T follicular helper cell (primary cell): Measurements from ENCODE around the gene GSG1.

ENCODE experiments used
- DNase-seq: peaks from one replicate; pipeline ENCODE4 v3.0.0-alpha.2; 2020; ENCODE audit warnings: low read depth
- total RNA-seq, 2 experiments: gene quantifications; one replicate each; lab custom pipeline; 2026; lab: John Stamatoyannopoulos, UW

Gene GSG1
- 0 reads per million in 2 experiments for total RNA-seq

- no peak for DNase-seq
Measured at GRCh38 chr12:13103391-13104033, at the start of gene GSG1. Gene GSG1, minus strand, starts transcription at chr12:13103667. Its CDS starts 155 bp downstream, at chr12:13103512.

GRCh38 chr12:13153180-13153579 is 49.7 kb upstream of the GSG1 start:
- DNase-seq, result no peak

- DNase-seq, result no peak
Measured at GRCh38 chr12:13152756-13153155, 49.3 kb upstream of the GSG1 start.

- DNase-seq, result no peak
Measured at GRCh38 chr12:13152281-13152680, 48.8 kb upstream of the GSG1 start.

- no peak for DNase-seq
Measured at GRCh38 chr12:13149411-13149810, 45.9 kb upstream of the GSG1 start.

GRCh38 chr12:13148485-13148847 is 45.0 kb upstream of the GSG1 start:
- no peak for DNase-seq

- no peak for DNase-seq
Measured at GRCh38 chr12:13147688-13148484, 44.4 kb upstream of the GSG1 start.

- no peak for DNase-seq
Measured at GRCh38 chr12:13146336-13146938, 43.0 kb upstream of the GSG1 start.

GRCh38 chr12:13144266-13144828 is 40.9 kb upstream of the GSG1 start:
- DNase-seq, result no peak

GRCh38 chr12:13142747-13143146 is 39.3 kb upstream of the GSG1 start:
- no peak for DNase-seq

- DNase-seq, result no peak
Measured at GRCh38 chr12:13141686-13142085, 38.2 kb upstream of the GSG1 start.

GRCh38 chr12:13135371-13136178 is 32.1 kb upstream of the GSG1 start:
- DNase-seq, result no peak

- DNase-seq, result no peak
Measured at GRCh38 chr12:13133886-13134285, 30.4 kb upstream of the GSG1 start.

GRCh38 chr12:13130981-13131380 is 27.5 kb upstream of the GSG1 start:
- DNase-seq, result no peak

- no peak for DNase-seq
Measured at GRCh38 chr12:13128291-13128965, 25.0 kb upstream of the GSG1 start.

- DNase-seq, result no peak
Measured at GRCh38 chr12:13127444-13127843, 24.0 kb upstream of the GSG1 start.

GRCh38 chr12:13126494-13126893 is 23.0 kb upstream of the GSG1 start:
- DNase-seq, result no peak

GRCh38 chr12:13125996-13126395 is 22.5 kb upstream of the GSG1 start:
- no peak for DNase-seq

- no peak for DNase-seq
Measured at GRCh38 chr12:13124656-13125505, 21.4 kb upstream of the GSG1 start.

- no peak for DNase-seq
Measured at GRCh38 chr12:13121568-13121967, 18.1 kb upstream of the GSG1 start.
